AG20443 (cell line): ENCODE data around the gene MEGF9.
"Not testable (repeated sequence)": the region's sequence is repeated elsewhere in the genome, so short reads cannot be mapped to it uniquely, and the experiment has no call there.

Experiments used
- DNase-seq: peaks from one replicate; pipeline ENCODE4 v3.0.0; 2012; ENCODE audit warnings: low spot score, mixed read lengths

Gene MEGF9

DNA sequence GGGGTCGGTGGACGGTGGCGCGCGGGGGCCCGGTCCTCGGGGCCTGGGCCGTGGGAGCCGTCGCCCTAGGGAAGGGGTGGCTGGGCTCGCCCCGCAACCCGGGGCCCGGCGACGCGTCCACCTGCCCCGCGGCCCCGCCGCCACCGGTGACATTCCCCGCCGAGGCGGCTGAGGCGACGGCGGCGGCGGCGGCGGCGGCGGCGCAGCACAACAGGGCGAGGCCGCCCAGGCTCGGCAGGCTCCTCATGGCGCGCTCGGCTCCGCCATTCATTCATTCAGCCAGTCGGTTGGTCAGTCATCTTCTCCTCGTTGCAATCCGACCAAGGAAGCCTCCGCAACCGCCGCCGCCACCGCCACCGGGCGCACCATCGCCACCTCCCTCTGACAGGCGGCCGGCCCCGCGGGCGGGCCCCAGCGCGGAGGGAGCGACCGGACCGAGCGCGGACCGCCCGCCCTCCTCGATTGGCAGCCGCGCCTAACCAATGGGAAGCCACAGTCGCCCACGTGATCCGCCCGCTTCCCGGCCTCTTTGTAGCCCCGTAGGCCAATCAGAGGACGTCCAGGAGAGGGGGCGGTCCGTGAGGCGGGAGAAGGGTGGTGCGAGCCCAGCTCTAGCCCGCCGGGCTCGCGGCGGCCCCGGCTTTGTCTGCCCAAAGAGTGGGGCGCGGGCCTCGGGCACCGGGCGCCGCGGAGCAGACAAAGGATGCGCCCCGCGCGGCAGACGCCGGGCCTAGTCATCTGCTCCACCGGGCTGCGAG lies at the start of gene MEGF9:
TSS of gene MEGF9 (minus strand) at position 383 of the 758 bp plus-strand sequence. CDS start at position 271, 112 bp downstream.
- DNase-seq, result peak; percentile 98

DNA sequence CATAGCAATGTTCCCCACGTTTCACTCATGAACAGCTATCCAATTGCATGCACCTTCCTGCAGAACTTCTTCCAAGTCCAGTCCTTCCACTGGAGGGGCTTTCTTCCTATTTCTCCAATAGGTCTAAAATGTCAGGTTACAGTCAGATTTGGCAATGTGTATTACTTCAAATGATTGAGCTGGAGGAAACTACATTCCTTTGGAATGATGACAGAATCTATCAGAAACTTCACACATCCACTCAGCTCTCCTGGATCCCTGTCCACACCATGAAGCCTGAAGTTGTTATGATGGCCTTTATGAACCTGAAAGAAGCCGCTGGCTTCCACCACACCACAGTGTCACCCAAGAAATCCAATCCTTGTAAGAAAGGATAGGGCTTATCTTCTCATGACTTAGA lies 46.7 kb upstream of the MEGF9 start:
- DNase-seq, result no peak

DNA sequence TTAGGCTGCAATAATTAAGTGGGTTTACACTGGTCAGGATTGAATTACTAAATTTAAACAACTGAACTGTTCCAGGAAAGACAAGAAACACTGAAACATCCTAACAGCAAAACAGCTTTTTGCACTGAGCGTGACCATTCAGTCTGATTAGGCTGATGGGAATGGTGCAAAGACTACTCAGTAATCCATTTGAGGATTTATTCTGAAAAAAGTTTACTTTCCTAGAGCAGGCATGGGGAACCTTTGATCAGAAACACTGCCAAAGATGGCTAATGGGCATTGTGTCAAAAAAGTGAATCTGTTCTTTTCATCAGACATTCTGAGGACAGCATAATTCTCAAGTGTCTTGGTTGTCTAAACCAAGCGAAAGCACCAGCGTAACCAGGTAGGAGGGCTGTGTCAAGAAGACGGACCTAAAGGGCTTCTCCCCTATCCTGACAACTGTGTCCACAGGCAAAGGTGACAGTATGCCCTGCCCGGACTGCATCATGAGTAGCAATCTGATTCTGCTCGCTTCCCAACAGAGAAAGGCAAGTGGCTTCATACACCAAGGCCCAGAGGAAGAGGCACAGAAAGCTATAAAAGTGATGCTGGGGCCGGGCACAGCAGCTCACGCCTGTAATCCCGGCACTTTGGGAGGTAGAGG lies 45.6 kb upstream of the MEGF9 start:
- DNase-seq, result no peak

DNA sequence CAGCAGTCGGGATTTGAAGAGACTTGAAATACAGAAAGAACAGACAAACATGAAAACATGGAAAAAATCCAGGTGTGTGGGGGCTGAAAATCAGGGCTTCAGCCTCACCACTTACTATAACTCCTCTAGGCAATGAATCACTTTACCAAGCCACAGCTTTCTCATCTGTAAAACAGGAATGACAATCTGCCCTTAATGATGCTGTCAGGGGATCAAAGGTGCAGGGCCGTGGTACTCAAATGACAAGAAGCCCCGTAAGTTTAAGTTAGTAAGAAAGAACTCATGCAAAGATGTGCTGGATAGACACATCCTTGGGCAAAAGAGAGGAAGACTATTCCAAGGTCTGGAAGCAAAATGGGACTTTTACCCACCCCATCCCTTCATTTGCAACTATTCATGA lies 44.3 kb upstream of the MEGF9 start:
- no peak for DNase-seq

DNA sequence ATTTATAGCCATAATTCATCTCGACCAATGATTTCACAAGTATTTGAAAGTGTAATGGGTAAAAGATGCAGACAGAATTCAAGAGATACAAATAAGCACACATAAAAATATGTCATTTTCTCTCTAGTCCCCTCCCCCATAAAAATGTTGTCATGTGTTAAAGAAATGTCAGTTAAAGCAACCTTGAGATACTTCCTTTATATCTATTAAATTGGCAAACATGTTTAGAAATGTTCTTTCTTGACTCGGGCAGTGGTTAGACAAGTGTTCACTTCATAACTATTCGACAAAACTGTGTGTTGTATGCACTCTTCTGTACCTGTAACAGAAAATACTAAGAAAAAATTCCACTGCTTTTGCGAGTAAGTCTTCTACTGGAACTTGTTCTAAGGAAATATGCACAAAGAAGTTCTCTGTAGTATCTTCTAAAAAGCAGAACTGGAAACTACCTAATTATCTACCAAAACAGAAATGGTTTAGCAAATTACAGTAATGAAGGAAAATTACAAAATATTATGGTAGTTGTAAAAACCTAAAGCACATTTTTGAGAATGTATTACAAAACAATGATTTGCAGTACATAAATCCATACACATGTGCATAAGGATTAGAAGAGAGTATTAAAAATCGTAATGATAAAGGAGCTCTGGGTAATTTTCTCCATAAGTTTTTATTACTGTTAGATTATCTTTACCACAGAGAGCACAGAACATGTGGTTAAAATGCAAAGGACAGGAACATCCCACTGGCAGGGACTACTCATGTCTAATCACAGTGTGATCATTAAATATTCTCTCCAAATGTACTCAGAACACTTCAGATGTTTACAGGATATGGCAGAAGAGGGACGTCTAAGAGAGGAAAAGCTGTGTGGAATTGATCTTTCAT lies 43.0 kb upstream of the MEGF9 start:
- no peak for DNase-seq

DNA sequence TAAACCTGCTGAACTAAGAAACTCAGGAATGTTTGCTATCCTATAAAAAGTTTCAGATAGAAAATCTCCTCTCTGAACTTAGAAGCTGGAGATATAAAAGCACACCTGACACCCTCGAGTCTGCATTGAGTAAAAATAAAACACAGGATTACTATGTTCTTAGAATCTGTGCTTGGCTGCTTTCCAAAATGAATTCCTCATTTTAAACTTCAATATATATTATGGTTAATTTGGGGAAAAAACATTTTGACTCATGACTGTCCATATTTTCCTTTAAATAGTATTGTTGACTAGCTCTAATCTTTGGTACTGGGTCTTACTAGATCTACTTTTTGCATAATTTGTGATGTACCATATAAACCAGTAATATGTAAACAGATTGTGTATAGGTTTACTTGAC lies 42.3 kb upstream of the MEGF9 start:
- DNase-seq, result no peak

DNA sequence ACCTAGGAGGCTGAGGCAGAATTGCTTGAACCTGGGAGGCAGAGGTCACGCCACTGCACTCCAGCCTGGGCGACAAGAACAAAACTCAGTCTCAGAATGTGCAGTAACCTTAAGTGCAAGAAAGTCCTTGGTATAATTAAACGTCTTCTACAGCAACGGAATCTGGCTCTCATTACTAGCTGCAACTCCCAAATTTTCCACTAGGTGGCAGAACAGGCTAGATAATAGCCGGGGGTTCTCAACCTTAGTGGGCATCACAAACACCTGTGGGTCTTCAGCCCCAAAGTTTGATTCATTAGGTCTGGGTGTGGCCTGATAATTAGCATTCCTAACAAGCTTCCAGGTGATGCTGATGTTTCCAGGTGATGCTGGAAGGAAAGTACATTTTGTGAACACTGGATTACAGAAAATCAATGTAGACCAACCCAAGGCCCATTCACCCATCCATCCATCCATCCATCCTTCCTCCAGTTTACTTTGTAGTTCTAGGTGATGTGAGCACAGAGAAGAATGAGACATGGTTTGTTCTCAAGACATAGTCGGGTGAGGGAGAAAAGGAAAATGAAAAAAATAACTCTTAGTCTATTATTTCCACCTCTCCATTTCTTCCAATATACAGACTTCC lies 41.7 kb upstream of the MEGF9 start:
- DNase-seq, result peak; percentile 75

DNA sequence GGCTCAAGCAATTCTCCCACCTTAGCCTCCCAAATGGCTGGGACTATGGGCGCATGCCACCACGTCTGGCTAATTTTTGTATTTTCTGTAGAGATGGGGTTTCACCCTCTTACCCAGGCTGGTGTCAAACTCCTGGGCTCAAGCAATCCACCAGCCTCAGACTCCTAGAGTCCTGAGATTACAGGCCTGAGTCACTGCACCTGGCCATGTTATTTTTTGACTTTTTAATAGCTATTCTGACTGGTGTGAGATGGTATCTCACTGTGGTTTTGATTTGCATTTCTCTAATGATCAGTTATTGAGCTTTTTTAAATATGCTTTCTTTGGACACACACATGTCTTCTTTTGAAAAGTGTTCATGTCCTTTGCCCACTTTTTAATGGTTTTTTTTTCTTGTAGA lies 40.8 kb upstream of the MEGF9 start:
- DNase-seq, result no peak

DNA sequence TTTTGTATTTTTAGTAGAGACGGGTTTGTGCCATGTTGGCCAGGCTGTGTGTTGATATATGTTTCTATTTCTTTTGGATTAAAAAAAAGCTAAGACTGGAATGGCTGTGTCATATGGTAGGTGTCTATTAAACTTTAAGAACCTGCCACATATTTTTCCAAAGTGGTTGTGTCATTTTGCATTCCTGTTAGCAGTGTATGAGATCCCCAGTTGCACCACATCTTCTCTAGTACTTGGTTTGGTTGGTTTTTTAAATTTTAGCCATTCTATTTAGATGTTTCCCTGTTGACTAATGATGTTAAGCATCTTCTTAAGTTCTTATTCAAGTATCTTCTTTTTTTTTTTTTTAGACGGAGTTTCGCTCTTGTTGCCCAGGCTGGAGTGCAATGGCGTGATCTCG lies 36.2 kb upstream of the MEGF9 start:
- DNase-seq, result peak; percentile 22

DNA sequence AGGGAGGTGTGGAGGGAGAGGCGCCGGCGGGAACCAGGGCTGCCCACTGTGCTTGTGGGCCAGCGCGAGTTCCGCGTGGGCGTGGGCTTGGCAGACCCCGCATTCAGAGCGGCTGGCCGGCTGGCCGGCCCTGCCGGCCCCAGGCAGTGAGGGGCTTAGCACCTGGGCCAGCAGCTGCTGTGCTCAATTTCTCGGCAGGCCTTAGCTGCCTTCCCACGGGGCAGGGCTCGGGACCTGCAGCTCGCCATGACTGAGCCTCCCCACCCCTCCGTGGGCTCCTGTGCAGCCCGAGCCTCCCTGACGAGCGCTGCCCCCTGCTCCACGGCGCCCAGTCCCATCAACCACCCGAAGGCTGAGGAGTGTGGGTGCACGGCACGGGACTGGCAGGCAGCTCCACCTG lies 32.1 kb upstream of the MEGF9 start:
- DNase-seq, result not testable (repeated sequence)

DNA sequence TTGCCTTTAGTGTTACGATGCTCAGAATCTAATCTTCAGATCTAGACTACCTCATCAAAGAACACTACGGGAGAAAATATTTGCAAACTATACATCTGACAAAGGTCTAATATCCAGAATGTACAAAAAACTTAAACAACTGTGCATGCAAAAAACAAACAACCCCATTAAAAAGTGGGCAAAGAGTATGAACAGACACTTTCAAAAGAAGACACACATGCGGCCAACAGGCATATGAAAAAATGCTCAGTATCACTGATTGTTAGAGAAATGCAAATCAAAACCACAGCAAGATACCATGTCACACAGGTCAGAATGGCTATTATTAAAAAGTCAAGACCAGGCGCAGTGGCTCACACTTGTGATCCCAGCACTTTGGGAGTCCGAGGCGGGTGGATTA lies 31.0 kb upstream of the MEGF9 start:
- DNase-seq, result no peak

DNA sequence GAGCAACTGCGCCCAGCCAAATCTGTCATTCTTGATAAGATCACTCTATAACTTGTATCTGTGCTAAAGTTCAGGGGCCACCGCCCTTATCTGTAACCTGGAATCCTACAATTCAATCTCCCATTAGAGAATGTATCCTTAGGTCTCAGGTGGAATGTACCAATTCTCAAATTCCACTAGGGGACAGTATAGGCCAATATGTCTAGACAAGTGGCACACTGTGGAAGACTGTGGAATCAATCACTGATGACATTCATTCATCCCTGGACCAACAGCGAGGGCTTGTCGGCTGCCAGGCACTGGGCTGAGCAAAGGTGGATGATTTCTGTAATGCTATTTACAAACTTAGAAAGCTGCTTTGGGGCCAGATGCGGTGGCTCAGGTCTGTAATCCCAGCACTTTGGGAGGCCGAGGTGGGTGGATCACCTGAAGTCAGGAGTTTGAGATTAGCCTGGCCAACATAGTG lies 28.7 kb upstream of the MEGF9 start:
- peak; percentile 56 for DNase-seq

DNA sequence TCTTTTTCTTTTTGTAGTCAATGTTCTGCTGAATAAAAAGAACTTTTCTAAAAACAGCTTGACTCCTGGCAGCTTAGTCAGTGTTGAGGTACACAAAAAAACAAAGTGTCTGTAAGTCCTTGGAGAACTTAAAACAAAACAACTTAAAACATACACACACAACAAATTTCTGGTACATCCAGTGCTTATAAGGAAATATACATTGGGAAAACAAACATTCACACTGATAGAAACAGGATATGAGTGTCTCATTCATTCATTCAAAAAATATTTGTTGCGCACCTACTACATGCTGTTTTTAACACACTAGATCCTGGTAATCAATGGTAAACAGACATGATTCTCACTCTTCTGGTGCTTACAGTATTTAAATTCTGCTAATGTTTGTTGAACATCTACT lies 27.4 kb upstream of the MEGF9 start:
- DNase-seq, result no peak

DNA sequence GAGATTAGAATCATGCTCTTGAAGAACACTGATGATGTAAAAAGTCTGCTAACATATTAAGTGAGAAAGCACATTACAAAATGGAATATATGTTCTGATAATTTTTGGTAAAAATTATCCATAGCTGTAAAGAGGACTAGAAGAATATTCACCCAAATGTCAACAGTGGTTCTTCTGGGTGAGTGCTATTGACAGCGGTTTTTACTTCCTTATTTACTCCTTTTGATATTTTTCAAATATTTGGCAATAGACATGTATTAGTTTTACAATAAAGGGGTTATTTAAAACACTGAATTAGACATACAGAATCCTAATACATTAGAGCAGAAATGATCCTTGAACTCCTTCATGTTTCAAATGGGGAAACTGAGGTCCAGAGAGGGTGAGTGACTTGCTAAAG lies 26.9 kb upstream of the MEGF9 start:
- DNase-seq, result no peak

DNA sequence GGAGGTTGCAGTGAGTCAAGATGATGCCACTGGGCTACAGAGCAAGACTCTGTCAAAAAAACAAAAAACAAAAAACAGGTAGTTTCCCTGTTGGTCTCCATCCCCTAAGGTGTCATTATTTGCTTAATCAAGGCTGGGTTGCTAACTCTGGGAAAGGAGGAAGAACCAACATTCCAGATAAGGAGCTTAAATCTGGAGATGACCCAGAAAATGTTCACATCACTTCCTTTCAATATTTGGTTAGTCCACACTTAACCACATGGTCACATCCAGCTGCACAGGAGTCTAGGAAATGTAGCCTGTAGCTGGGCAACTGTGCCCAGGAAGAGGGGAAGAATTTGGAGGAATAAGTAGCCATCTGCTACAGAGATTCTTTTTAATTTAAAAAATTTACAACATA lies 25.9 kb upstream of the MEGF9 start:
- no peak for DNase-seq

DNA sequence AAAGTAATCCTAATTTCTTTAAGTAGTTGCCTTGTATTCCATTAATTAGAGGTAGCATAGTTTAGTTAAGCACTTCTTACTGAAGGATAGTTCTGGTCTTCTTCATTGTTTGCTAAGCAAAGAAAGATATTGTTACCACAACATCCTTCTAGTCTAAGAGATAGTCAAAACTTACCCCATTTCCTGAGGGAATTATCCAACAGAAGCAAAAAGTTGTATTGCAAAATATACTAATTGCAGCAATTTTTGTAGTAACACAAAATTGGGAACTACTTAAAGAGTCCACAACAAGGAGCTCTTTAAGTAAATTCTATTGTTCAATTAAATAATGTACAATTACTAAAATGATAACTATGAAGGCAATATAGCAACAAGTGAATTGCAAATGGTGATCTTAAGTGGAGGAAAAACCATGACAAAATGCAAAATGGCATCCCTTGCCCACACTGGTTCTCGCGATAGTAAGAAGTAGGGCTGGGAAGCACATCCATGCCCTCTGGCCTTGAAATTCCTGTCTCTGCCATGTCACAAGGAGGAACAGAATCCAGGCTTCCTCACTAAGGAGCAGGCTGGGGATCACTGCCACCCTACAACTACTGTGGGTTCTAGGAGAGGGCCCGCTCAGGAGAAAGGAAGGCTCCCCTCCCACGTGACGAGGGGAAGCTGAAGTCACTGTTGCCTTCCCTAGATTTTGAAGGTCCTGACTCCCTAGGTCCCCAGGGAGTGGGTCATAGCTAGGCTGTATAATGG lies 23.3 kb upstream of the MEGF9 start:
- DNase-seq, result no peak

DNA sequence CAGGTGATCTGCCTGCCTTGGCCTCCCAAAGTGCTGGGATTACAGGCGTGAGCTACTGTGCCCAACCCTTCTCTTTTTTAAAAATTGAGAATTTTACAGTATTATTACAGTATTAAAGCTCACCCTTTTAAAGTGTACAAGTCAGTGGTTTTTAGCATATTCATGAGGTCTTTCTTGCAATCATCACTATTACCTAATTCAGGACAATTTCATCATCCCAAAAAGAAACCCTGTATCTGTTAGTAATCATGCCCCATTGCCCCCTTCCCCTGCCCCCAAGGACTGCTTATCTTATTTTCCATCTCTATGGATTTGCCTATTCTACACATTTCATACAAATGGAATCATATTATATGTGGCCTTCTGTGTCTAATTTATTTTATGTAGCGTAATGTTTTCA lies 22.6 kb upstream of the MEGF9 start:
- DNase-seq, result no peak

DNA sequence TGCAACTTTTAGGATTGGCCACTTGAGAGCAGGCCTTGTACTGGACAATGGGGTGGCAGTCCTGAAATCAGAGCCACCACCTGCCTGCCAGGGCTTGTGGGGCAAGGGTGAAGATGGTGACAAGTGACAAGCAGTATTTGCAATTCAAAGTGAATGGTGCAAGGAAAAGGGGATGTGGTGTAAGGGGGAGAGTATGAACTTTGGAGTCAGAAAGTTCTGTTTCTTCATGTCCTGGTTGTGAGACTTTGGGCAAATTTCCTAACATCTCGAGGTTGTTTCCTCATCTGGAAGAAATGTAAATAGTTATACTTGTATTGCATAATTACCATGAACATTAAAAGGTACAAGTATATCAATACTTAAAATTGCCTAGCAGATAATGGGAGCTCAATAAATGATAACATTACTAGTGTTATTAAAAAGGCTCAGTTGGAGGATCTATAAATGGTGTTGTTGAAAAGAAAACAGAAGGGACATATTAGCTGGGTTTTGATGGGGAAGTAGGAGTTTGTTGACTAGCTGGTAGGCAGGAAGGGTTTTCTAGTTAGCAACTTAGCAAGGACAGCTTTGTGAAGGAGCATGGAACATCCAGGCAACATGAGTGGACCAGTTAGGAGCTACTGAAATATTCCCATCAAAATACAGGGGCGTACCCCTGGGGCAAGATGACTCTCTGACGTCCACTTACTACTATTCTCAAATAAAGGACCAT lies 21.3 kb upstream of the MEGF9 start:
- peak; percentile 29 for DNase-seq

DNA sequence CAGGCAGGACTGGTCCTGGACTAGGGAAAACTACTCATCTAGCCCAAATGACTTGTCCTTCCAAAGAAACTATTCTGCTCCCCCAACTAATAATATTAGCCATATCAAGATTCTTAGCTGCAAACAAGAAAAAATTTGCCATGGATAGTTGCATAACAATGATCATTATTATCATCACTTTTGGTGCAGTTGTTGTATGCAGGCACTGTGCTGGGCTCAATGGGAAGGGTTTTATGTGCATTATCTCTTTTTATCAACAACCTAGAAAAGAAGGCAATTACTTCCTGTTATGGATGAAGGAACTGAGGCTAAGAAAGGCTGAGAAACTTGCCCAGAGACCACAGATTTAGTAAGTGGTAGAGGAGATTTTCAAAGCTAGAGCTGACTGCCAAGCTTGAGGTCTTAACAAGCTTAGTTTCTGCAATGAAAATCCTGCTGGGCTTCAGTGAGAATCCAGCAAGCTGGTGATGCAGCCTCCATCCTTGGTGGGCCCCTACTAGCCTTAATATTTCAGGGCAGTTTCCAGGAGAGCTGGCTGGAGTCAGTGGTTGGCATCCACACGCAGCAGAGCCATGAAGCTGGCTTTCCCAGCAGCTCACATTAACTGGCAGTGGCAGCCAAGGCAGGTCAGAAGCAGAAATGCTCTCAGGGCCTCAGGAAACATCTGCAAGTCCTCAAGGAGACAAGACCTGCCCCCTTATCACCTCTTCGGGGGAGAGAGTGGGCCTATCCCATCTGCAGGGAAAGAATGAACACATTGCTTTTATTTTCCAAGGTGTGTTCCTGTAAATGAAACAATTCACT lies 20.5 kb upstream of the MEGF9 start:
- no peak for DNase-seq

DNA sequence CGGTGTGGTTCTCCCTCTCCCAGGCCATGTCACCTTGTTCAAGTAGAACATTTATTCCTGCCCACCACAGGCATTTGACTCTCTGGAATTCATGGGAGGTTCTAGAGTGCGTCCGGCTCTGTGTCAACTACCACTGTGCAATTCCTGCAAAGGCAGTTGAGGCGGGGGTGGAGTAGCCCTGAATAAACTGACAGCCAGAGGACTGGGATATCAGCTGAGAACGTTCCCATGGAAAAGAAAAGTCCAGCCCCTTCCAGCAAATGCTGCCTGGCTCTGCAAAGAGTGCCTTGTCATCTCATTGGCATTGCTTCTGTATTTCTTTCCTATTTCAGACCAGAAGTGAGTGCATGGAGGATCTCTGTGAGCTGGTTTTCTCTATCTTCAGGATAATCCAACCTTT lies 18.9 kb upstream of the MEGF9 start:
- peak; percentile 52 for DNase-seq
